A673 (cell line): ENCODE data around the gene UPF1. TPM values are rescaled to one million over a fixed set of nuclear protein-coding genes. Genes with fewer than 3 reads are reported as not detected.

Experiments used
- BruUV-seq: library from RNA; stranded (reverse); fragments of 400-500 nt; replicated peaks from 2 replicates; lab custom pipeline; 2021; lab: Mats Ljungman, UMichigan
- CTCF ChIA-PET: fragments of 300-600 bp; sonication (Branson Sonifier 250); formaldehyde crosslinking; loops from one replicate; lab custom pipeline; 2022; ENCODE audit warnings: antibody characterized with exemption; lab: Charles Lee
- POLR2A ChIA-PET: fragments of 300-600 bp; sonication (Branson Sonifier 250); formaldehyde crosslinking; loops from one replicate; lab custom pipeline; 2022; ENCODE audit warnings: antibody characterized with exemption; ENCODE audit not compliant: low non-redundant PET; lab: Charles Lee
- DNase-seq: peaks from one replicate; pipeline ENCODE4 v3.0.0-alpha.2; 2015; ENCODE audit warnings: low spot score
- H3K27ac ChIP-seq: fragments of 200-600 bp; sonication (generic); 2 replicates; pipeline ENCODE4 v1.5.1; 2016; ENCODE audit warnings: mixed run types, low read depth, mild to moderate bottlenecking, mixed read lengths, antibody characterized with exemption, low read length; ENCODE audit not compliant: poor library complexity, severe bottlenecking
- H3K27me3 ChIP-seq: fragments of 200-600 bp; sonication (generic); replicated peaks from 2 replicates; pipeline ENCODE4 v1.6.1; 2017; ENCODE audit warnings: mixed run types, low read depth, mild to moderate bottlenecking, mixed read lengths, antibody characterized with exemption, low read length; ENCODE audit not compliant: insufficient read depth, poor library complexity
- H3K36me3 ChIP-seq: fragments of 200-600 bp; sonication (generic); 2 replicates; pipeline ENCODE4 v1.6.1; 2016; ENCODE audit warnings: mixed run types, mild to moderate bottlenecking, mixed read lengths, antibody characterized with exemption, low read length; ENCODE audit not compliant: insufficient read depth, poor library complexity, severe bottlenecking
- H3K4me1 ChIP-seq: fragments of 200-600 bp; sonication (generic); 2 replicates; pipeline ENCODE4 v1.6.1; 2017; ENCODE audit warnings: mixed run types, mild to moderate bottlenecking, mixed read lengths, antibody characterized with exemption, low read length; ENCODE audit not compliant: insufficient read depth, poor library complexity, severe bottlenecking
- H3K4me3 ChIP-seq: fragments of 200-600 bp; sonication (generic); 2 replicates; pipeline ENCODE4 v1.5.1; 2016; ENCODE audit warnings: low read depth, mixed run types, mild to moderate bottlenecking, mixed read lengths, low read length; ENCODE audit not compliant: poor library complexity, severe bottlenecking
- H3K9me3 ChIP-seq: fragments of 200-600 bp; sonication (generic); 2 replicates; pipeline ENCODE4 v1.6.1; 2016; ENCODE audit warnings: mixed run types, low read depth, mild to moderate bottlenecking, mixed read lengths, antibody characterized with exemption, low read length; ENCODE audit not compliant: poor library complexity, severe bottlenecking
- EZH2 ChIP-seq: fragments of 200-600 bp; sonication (generic); IDR thresholded peaks from 2 replicates; pipeline ENCODE4 v1.6.1; 2017; ENCODE audit warnings: borderline replicate concordance, low read depth, mild to moderate bottlenecking, mixed read lengths, antibody characterized with exemption, low read length; ENCODE audit not compliant: poor library complexity, severe bottlenecking
- intact Hi-C: fragments of 100-400 bp; cut with micrococcal nuclease; formaldehyde crosslinking; loops from one replicate; pipeline ENCODE4 v1.10.0; 2022; ENCODE audit not compliant: unreplicated experiment
- total RNA-seq: library from RNA; stranded (reverse); gene quantifications from 2 replicates; pipeline ENCODE4 v1.2.3, GENCODE V29; 2021
- TF ChIP-seq, protein P1 (sequence below): fragments of 300-800, 200-600 bp; sonication (generic); conservative IDR thresholded peaks from 2 replicates; pipeline ENCODE4 v1.5.1; 2017; ENCODE audit warnings: low read depth, mild to moderate bottlenecking, antibody characterized with exemption, low read length, moderate library complexity, mixed read lengths

Gene UPF1
- total RNA-seq, 1 experiment from 2014 or later = 83.8 TPM

DNA sequence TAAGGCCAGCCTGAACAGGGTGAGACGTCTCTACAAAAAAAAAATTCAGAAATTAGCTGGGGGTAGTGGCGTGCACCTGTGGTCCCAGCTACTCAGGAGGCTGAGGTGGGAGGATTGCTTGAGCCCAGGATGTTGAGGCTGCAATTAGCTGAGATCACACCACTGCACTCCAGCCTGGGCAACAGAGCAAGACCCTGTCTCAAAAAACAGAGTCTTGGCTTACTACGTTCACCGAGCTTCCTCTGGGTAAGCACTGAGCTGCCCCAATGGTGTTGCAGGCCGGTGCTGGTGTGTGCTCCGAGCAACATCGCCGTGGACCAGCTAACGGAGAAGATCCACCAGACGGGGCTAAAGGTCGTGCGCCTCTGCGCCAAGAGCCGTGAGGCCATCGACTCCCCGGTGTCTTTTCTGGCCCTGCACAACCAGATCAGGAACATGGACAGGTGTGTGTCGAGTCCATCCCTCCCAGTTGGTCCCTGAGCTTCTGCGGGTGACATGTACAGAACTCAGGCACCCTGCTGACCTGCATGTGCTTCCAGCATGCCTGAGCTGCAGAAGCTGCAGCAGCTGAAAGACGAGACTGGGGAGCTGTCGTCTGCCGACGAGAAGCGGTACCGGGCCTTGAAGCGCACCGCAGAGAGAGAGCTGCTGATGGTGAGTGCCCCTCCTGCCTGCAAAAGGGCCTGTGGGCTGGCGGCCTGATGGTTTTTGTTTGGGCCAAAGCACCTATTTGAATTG, 24.1 kb downstream of the UPF1 start:
- CTCF ChIA-PET = interaction anchor here (0.7 to 1.0 kb wide), 2 partner anchors 10 to 23 kb away, joined by 3 to 4 read pairs; partner anchors contain the start of gene UPF1
- Histone ChIP-seq H3K27ac (no peak overlapping the region), H3K4me1 (no peaks in the 10 kb centered on the region), H3K36me3 (peaks cover 94% of the 10 kb centered on the region), H3K27me3 (no peaks in the 10 kb centered on the region), H3K4me3 (no peak overlapping the region), H3K9me3 (no peaks in the 10 kb centered on the region)
- BruUV-seq = no TSS peak
- intact Hi-C loops = no loop called here
- DNase-seq = no peak
- TF ChIP-seq, protein P1, sequence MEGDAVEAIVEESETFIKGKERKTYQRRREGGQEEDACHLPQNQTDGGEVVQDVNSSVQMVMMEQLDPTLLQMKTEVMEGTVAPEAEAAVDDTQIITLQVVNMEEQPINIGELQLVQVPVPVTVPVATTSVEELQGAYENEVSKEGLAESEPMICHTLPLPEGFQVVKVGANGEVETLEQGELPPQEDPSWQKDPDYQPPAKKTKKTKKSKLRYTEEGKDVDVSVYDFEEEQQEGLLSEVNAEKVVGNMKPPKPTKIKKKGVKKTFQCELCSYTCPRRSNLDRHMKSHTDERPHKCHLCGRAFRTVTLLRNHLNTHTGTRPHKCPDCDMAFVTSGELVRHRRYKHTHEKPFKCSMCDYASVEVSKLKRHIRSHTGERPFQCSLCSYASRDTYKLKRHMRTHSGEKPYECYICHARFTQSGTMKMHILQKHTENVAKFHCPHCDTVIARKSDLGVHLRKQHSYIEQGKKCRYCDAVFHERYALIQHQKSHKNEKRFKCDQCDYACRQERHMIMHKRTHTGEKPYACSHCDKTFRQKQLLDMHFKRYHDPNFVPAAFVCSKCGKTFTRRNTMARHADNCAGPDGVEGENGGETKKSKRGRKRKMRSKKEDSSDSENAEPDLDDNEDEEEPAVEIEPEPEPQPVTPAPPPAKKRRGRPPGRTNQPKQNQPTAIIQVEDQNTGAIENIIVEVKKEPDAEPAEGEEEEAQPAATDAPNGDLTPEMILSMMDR = no peak
- TF ChIP-seq EZH2 = no peak
- POLR2A ChIA-PET = no interaction called here

DNA sequence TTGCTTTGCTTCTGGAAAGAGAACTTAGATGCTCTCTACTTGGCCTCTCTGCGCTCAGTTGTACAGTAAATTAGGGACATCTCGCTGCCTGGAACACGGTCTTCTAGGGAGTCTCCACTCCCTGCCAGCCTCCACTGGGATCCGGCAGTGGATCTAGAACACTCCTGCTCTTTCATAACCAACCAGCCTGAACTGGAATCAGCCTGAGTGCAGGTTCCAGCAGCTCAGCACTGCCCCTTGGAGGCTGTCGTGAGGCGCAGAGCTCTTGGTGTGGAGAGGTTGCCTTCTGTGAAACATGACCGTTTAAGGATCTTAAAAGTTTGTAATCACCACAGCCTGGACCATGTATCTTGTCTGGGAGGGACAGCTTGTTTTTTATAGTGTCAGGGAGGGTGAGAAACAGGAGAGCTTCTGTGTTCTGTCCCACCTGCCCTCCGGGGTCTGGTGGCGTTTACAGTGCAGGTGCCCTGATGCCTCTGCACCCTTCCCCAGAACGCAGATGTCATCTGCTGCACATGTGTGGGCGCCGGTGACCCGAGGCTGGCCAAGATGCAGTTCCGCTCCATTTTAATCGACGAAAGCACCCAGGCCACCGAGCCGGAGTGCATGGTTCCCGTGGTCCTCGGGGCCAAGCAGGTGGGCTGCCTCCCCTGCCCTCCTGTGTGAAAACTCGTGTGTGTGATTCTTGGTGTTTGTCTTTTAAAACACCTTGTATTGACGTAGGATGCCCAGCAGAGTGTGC, 24.8 kb downstream of the UPF1 start:
- Histone ChIP-seq H3K36me3 (peaks cover 94% of the 10 kb centered on the region), H3K4me3 (no peak overlapping the region), H3K9me3 (no peaks in the 10 kb centered on the region), H3K27me3 (no peaks in the 10 kb centered on the region), H3K4me1 (no peaks in the 10 kb centered on the region), H3K27ac (no peak overlapping the region)
- ChIA-PET CTCF (interaction anchor here (0.7 to 1.0 kb wide), 2 partner anchors 9 to 24 kb away, joined by 3 to 4 read pairs; partner anchors contain the start of gene UPF1), POLR2A (no interaction called here)
- no TSS peak for BruUV-seq
- TF ChIP-seq EZH2 = no peak
- TF ChIP-seq, protein P1 = peak; percentile 47
- intact Hi-C loops = no loop called here
- DNase-seq = peak; percentile 39

DNA sequence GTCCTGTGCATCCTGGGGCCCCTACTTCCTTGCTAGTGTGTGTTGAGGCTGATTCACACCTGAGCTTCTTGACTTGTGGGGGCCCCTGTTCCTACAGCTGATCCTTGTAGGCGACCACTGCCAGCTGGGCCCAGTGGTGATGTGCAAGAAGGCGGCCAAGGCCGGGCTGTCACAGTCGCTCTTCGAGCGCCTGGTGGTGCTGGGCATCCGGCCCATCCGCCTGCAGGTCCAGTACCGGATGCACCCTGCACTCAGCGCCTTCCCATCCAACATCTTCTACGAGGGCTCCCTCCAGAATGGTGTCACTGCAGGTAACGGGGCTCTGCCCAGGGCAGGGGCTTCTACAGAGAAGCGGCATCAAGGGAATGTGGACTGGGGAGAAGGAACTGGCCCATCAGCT, 25.5 kb downstream of the UPF1 start:
- no peak for DNase-seq
- TF ChIP-seq, protein P1 = no peak
- TF ChIP-seq EZH2 = no peak
- ChIA-PET POLR2A (no interaction called here), CTCF (no interaction called here)
- intact Hi-C loops = no loop called here
- H3K9me3 ChIP-seq = no peaks in the 10 kb centered on the region
- H3K4me1 ChIP-seq = no peaks in the 10 kb centered on the region
- H3K4me3 ChIP-seq = no peak overlapping the region
- BruUV-seq = no TSS peak
- no peaks in the 10 kb centered on the region for H3K27me3 ChIP-seq
- no peak overlapping the region for H3K27ac ChIP-seq
- H3K36me3 ChIP-seq = peaks cover 95% of the 10 kb centered on the region
